ENCODE results near the gene GALNT5. TPM values are rescaled to one million over a fixed set of nuclear protein-coding genes. Genes with fewer than 3 reads are reported as not detected.

GALNT5 gene
- total RNA-seq, 1 experiment from 2014 or later = not detected

DNA sequence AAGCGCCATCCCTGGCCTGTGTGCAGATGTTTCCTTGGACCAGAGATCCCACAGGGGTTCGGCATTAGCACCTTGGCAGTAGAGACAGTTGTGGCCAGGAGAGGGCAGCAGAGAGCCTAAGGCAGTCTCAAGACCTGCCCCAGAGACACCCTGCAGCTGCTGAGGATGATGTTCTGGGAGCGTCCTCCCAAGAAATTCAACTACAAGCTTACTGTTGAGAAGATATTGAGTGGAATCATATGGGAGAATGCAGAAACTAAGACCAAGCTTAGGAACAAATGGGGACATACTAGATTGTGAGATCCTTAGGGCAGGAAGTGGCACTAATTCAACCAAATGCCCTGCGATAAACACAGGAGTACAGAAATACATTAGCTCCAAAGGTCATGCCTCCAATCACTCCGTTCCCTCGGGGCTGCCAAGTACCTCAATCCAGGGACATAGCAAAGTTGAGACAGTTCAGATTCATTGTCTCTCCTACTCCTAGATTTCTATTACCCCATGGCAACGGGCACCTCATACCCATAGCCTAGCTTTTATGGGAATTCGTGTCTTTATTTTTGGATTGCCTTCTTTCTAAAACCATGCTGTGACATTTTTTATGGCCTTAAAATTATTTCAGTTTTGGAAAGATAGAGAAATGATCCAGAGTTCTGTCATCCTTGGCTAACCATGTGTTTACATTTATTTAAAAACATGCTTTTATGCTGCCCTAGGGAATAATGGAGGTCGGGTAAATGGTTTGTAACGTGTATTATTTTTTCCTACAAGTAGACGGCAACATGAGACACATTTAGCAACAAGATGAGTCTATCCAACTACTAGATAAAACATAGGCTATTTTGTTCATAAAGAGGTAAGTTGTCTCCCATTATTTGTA lies 70.4 kb downstream of the GALNT5 start:
- no peaks in the 10 kb centered on the region for H4K20me1 ChIP-seq (ENCODE audit: insufficient read depth, low read depth, low read length)
- no peaks in the 10 kb centered on the region for H3K79me2 ChIP-seq (ENCODE audit: low read length)
- H3K4me2 ChIP-seq (ENCODE audit: low read depth, low read length, poor library complexity, severe bottlenecking) = peak overlapping the region; percentile 14
- H3K9me2 ChIP-seq (replicated peaks; ENCODE audit: insufficient read depth, low read length) = no peaks in the 10 kb centered on the region
- H2AFZ ChIP-seq (ENCODE audit: low read length) = no peak overlapping the region
- no peaks in the 10 kb centered on the region for H3K36me3 ChIP-seq (ENCODE audit: insufficient read depth, low read length)
- no peaks in the 10 kb centered on the region for H3K9me3 ChIP-seq (ENCODE audit: low read length)
- H3K4me1 ChIP-seq (ENCODE audit: low read length) = peaks cover 10% of the 10 kb centered on the region
- H3K9ac ChIP-seq (ENCODE audit: low read length) = no peak overlapping the region
- H3K27me3 ChIP-seq (ENCODE audit: low read length) = no peaks in the 10 kb centered on the region
- no peak overlapping the region for H3K4me3 ChIP-seq (ENCODE audit: low read length)
- H3K27ac ChIP-seq (ENCODE audit: low read length) = no peak overlapping the region
- DNase-seq = peak; percentile 91

DNA sequence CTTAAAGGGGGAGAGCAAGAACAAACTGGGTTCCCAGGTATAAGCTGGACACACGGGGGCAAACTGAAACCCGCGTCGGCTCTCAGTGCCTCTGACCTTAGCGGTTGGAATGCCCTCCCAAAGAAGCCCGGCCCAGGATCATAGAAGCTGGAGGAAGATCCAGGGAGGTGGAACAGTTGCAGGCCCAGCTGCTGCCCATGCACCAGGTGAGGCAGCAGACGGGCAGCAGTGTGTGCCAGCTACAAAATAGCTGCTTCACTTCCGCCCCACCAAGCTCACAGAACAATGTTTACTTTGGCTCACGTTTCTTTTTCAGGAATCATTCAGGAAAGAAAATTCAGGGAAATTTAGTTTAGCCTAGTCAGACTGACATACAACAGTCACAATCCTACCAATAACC lies 72.0 kb downstream of the GALNT5 start:
- Histone ChIP-seq H3K4me3 (ENCODE audit: low read length) (no peak overlapping the region), H3K9me2 (replicated peaks; ENCODE audit: insufficient read depth, low read length) (no peaks in the 10 kb centered on the region), H3K27ac (ENCODE audit: low read length) (no peak overlapping the region), H3K79me2 (ENCODE audit: low read length) (no peaks in the 10 kb centered on the region), H2AFZ (ENCODE audit: low read length) (no peak overlapping the region), H4K20me1 (ENCODE audit: insufficient read depth, low read depth, low read length) (no peaks in the 10 kb centered on the region; the same call in 1 of the 2 replicates), H3K9me3 (ENCODE audit: low read length) (no peaks in the 10 kb centered on the region), H3K9ac (ENCODE audit: low read length) (no peak overlapping the region), H3K27me3 (ENCODE audit: low read length) (no peaks in the 10 kb centered on the region), H3K4me1 (ENCODE audit: low read length) (peaks cover 10% of the 10 kb centered on the region), H3K36me3 (ENCODE audit: insufficient read depth, low read length) (no peaks in the 10 kb centered on the region), H3K4me2 (ENCODE audit: low read depth, low read length, poor library complexity, severe bottlenecking) (no peak overlapping the region)
- no peak for DNase-seq

DNA sequence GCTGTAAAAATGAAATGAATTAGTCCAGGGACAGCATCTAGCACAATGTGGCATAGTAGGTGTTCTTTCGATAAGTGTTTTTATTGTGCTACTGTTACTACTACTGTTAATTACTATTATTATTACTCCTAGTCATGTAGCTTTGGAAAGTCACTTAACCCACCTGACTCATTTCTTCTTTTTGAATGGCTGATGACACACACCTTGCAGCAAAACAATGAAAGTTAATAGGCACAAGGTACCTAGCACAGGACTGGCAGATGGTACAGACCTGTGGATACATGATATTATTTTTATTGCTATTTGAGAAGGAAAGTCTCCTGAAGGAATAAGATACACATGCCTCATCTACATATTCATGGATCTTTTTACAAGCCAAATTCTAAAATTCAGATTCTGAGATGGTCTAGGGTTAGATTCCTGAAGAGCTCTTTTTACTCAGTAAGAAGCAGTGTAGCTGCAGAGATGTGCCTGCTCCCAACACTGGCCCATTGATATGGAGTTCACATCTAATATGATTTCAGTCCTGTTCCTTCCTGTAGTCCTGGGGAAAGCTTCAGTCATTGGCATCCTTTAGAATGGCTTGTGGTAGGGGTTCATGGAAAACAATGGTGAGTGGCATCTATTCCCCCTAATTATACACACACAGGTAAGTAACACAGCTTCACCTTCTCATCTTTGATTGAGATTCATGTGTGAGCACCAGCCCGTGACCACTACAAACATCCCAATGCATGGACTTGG lies 76.0 kb downstream of the GALNT5 start:
- Histone ChIP-seq H3K4me2 (ENCODE audit: low read depth, low read length, poor library complexity, severe bottlenecking) (no peak overlapping the region), H3K9me2 (replicated peaks; ENCODE audit: insufficient read depth, low read length) (no peaks in the 10 kb centered on the region), H3K9me3 (ENCODE audit: low read length) (no peaks in the 10 kb centered on the region), H2AFZ (ENCODE audit: low read length) (no peak overlapping the region), H3K27ac (ENCODE audit: low read length) (no peak overlapping the region), H3K79me2 (ENCODE audit: low read length) (no peaks in the 10 kb centered on the region), H3K27me3 (ENCODE audit: low read length) (no peaks in the 10 kb centered on the region), H3K4me1 (ENCODE audit: low read length) (peaks cover under 1% of the 10 kb centered on the region), H3K36me3 (ENCODE audit: insufficient read depth, low read length) (no peaks in the 10 kb centered on the region), H3K9ac (ENCODE audit: low read length) (no peak overlapping the region), H3K4me3 (ENCODE audit: low read length) (no peak overlapping the region), H4K20me1 (ENCODE audit: insufficient read depth, low read depth, low read length) (no peaks in the 10 kb centered on the region; the same call in 1 of the 2 replicates)
- DNase-seq = no peak

DNA sequence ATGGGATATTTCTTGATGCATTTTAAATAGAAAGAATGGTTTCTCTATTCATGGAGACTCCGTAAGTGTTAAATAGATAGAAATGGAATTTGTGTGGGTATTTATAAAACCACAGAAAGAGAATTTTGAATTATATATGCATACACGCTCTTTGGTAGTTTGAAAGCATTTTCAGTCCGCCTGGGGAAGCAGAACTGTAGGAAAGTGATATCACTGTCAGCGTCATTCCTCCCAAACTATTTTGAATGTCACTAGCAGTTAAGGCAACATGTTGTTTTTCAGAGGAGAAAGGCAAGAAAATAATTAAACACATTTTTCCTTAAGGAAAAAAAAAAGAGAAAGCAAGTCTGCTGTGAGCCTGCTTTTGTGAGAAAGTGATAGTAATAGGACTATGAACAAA lies 76.8 kb downstream of the GALNT5 start:
- no peaks in the 10 kb centered on the region for H3K9me3 ChIP-seq (ENCODE audit: low read length)

DNA sequence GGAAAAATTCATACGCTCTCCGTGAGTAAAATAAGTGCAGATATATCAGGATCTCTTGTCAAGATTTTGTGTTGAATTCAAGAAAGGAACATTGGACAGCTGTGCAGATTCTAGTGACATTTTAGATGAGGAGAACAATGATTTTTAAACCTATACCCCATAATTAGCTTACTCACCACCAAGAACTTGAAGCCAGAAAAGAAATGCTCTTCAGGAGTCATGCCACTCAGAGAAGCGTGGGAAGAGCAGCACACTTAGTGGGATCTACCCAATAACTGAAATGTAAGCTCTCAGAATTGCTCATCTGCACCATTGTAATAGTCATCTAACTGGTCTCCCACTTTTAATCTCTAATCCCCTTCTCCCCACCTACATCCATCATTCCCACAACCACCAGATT lies 77.3 kb downstream of the GALNT5 start:
- Histone ChIP-seq H3K4me1 (ENCODE audit: low read length) (no peaks in the 10 kb centered on the region), H3K9me3 (ENCODE audit: low read length) (no peaks in the 10 kb centered on the region), H3K27me3 (ENCODE audit: low read length) (no peaks in the 10 kb centered on the region)

More for the DNA sequence above, 76.8 kb downstream of the GALNT5 start:
- Histone ChIP-seq H3K27me3 (ENCODE audit: low read length) (no peaks in the 10 kb centered on the region), H2AFZ (ENCODE audit: low read length) (no peak overlapping the region), H3K4me3 (ENCODE audit: low read length) (no peak overlapping the region), H3K9ac (ENCODE audit: low read length) (no peak overlapping the region), H3K4me1 (ENCODE audit: low read length) (no peaks in the 10 kb centered on the region), H4K20me1 (ENCODE audit: insufficient read depth, low read depth, low read length) (no peaks in the 10 kb centered on the region; the same call in 1 of the 2 replicates), H3K27ac (ENCODE audit: low read length) (no peak overlapping the region), H3K36me3 (ENCODE audit: insufficient read depth, low read length) (no peaks in the 10 kb centered on the region), H3K9me2 (replicated peaks; ENCODE audit: insufficient read depth, low read length) (no peaks in the 10 kb centered on the region), H3K4me2 (ENCODE audit: low read depth, low read length, poor library complexity, severe bottlenecking) (no peak overlapping the region), H3K79me2 (ENCODE audit: low read length) (no peaks in the 10 kb centered on the region)
- DNase-seq = no peak

DNA sequence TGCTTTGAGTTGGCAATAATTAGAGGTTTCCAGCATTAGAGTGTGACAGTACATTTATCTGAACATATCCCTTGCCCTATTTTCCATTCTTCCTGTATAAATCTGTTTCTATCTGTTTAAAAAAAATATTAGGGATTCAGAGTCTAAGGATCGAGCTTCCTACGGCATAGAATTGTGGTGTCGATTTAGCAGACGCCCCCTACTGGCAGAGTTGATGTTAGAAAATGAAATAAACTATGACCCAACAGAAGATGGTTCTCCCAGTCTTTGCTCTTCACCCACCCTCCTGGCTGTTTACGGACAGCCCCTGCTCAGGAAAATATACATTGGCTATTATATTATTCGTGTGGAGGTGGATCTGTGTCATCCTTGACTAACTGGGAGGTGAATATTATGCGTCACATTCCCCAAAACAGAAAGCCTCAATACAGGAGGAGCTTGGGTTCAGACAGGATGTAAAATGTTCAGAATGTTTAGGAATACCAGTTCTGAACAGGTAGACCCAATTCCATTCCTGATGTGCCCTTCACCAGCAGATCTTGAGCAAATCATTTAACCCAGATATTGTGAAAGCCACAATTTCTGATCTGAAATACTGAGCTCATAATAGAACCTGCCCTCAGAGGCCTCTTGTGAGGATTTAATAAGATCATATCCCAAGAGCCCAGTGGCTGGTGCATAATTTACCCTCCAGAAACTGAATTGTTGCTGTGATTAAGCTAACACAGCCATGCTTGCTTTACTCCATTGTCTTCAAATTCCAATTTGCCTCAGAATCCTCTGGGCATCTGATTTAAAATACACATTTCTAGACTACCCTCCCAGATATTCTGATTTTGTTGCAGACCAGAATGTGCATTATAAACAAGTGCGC lies 78.9 kb downstream of the GALNT5 start:
- H3K4me2 ChIP-seq (ENCODE audit: low read depth, low read length, poor library complexity, severe bottlenecking) = no peak overlapping the region

More for the DNA sequence above, 77.3 kb downstream of the GALNT5 start:
- Histone ChIP-seq H2AFZ (ENCODE audit: low read length) (no peak overlapping the region), H3K9ac (ENCODE audit: low read length) (no peak overlapping the region), H3K4me2 (ENCODE audit: low read depth, low read length, poor library complexity, severe bottlenecking) (no peak overlapping the region), H3K79me2 (ENCODE audit: low read length) (no peaks in the 10 kb centered on the region), H3K4me3 (ENCODE audit: low read length) (no peak overlapping the region), H3K9me2 (replicated peaks; ENCODE audit: insufficient read depth, low read length) (no peaks in the 10 kb centered on the region), H3K36me3 (ENCODE audit: insufficient read depth, low read length) (no peaks in the 10 kb centered on the region), H4K20me1 (ENCODE audit: insufficient read depth, low read depth, low read length) (no peaks in the 10 kb centered on the region; the same call in 1 of the 2 replicates), H3K27ac (ENCODE audit: low read length) (no peak overlapping the region)
- DNase-seq = no peak

DNA sequence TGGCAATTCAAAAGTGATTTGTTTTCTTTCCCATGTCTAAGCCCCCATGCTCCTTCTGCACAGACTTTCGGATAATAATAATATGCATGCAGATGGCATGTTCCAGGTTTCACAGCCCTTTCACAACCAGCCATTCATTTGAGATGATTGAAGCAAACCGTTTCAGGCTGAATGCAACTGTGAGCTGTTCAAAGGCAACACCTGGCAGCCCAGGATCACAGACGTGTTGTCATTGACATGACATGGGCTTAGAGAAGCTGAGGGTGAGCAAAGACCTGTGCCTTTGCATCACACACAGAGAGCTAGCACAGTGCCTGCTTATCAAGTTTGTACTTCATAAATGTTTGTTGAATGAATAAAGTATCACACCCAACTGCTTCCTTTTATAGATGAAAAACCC lies 80.5 kb downstream of the GALNT5 start:
- Histone ChIP-seq H3K4me1 (ENCODE audit: low read length) (no peaks in the 10 kb centered on the region), H3K27me3 (ENCODE audit: low read length) (no peaks in the 10 kb centered on the region), H3K4me2 (ENCODE audit: low read depth, low read length, poor library complexity, severe bottlenecking) (no peak overlapping the region), H3K9ac (ENCODE audit: low read length) (no peak overlapping the region), H3K27ac (ENCODE audit: low read length) (no peak overlapping the region), H4K20me1 (ENCODE audit: insufficient read depth, low read depth, low read length) (no peaks in the 10 kb centered on the region; the same call in 1 of the 2 replicates), H3K79me2 (ENCODE audit: low read length) (no peaks in the 10 kb centered on the region), H3K9me2 (replicated peaks; ENCODE audit: insufficient read depth, low read length) (no peaks in the 10 kb centered on the region), H2AFZ (ENCODE audit: low read length) (no peak overlapping the region), H3K36me3 (ENCODE audit: insufficient read depth, low read length) (no peaks in the 10 kb centered on the region), H3K4me3 (ENCODE audit: low read length) (no peak overlapping the region), H3K9me3 (ENCODE audit: low read length) (no peaks in the 10 kb centered on the region)
- DNase-seq = no peak

More for the DNA sequence above, 78.9 kb downstream of the GALNT5 start:
- H3K27ac ChIP-seq (ENCODE audit: low read length) = no peak overlapping the region
- no peaks in the 10 kb centered on the region for H3K27me3 ChIP-seq (ENCODE audit: low read length)
- no peak overlapping the region for H3K9ac ChIP-seq (ENCODE audit: low read length)
- H2AFZ ChIP-seq (ENCODE audit: low read length) = no peak overlapping the region
- H3K9me3 ChIP-seq (ENCODE audit: low read length) = no peaks in the 10 kb centered on the region
- no peaks in the 10 kb centered on the region; the same call in 1 of the 2 replicates for H4K20me1 ChIP-seq (ENCODE audit: insufficient read depth, low read depth, low read length)
- H3K4me3 ChIP-seq (ENCODE audit: low read length) = no peak overlapping the region
- no peaks in the 10 kb centered on the region for H3K9me2 ChIP-seq (replicated peaks; ENCODE audit: insufficient read depth, low read length)
- peak; percentile 79 for DNase-seq
- no peaks in the 10 kb centered on the region for H3K79me2 ChIP-seq (ENCODE audit: low read length)
- no peaks in the 10 kb centered on the region for H3K4me1 ChIP-seq (ENCODE audit: low read length)
- no peaks in the 10 kb centered on the region for H3K36me3 ChIP-seq (ENCODE audit: insufficient read depth, low read length)

Measured in Karpas-422 (cell line).